ENCODE results near the gene PLXNA4.

GRCh38 chr7:132234711-132235110 is 341.6 kb downstream of the PLXNA4 start:
- TF ChIP-seq SUZ12 (IDR thresholded peaks at IDR 0.05), result no peak
- no peak for TF ChIP-seq ZNF384 (IDR thresholded peaks at IDR 0.05)
- no peak for TF ChIP-seq SP1 (IDR thresholded peaks at IDR 0.05)
